ENCODE results near the gene BLM.

Gene BLM

GRCh38 chr15:90857337-90857736 lies 140.2 kb downstream of the BLM start:
- DNase-seq, result no peak

DNA sequence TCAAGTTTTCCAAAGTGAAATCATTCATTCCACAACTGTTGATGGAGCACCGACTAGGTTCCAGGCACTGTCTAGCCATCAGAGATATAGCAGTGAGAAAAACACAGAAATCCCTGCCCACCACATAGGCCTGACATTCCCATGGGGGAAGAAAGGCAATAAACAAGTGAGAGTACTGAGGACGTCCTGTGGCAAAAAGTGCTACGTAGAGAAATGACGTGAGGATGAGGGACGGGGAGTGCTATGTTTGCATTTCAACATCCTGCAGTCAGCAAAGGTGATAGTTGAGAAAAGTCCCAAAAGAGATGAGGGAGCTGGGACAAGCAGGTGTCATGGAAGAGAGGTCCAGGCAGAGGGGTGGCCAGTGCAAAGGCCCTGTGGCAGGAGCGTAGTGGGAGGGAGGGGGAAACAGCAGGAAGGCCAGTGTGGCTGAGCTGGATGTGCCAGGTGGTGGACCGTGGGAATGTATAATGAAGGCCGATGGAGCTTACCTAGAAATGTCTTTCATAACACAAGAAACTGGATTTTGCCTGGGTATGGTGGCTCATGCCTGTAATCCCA lies 140.8 kb downstream of the BLM start:
- no peak for DNase-seq

DNA sequence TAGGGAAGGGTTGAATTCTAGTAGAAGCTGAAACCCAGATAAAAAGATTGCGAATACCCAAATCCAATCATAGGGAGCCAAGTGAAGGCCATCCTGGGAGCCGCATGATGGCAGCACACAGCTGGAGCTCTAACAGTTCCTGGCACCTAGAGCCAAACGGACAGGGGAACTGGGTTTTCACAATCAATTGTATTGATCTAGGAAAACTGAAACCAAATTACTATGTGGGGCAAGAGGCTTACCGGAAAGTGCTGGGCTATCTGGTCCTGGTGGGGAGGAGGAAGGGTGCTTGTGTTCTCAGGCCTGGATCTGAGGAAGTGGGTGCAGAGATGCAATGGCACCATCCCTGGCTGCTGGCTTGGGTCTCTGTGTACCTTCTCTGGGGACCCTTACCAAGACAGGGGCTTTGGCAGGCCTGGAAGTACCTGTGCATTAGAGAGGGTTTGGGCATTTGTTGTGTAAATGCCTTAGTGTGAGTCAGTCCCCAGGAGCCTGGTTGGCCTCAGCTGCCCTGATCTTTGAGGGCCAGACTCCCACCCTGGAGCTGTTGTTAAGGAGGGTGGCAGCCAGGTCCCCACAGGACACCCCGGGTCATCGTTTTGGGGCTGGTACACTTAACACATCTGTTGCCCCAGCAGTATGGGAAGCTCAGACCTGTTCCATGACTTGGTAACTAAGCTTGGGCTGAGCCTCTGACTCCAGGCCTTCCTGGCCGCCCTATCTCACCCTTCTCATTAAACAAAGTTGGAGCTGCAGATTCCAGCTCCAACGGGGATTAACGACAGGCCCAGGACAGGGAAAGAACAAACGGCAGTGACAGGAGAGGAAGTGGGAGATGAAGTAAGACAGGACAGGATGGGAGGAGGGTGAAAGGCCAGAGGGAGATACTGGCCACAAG lies 142.3 kb downstream of the BLM start:
- DNase-seq, result no peak

DNA sequence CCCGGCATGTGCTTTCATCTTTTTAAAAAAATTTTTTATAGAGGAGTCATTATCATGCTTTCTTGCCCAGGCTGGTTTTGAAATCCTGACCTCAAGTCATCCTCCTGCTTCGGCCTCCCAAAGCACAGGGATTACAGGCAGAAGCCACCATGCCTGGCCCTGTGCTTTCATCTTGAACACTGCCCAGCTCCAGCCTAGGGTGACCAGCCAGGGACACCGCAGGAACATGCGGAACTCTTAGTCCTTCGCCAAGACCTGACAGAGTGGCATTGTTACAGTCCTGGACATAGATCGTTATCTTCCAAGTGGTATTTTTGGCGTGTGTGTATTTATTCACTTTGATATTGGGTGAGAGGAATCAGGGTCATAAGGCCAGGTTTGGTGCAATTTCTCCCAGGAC lies 143.3 kb downstream of the BLM start:
- DNase-seq, result no peak

GRCh38 chr15:90860942-90861675 lies 144.0 kb downstream of the BLM start:
- DNase-seq, result no peak

GRCh38 chr15:90862487-90862886 lies 145.3 kb downstream of the BLM start:
- DNase-seq, result no peak

GRCh38 chr15:90862964-90863778 lies 146.0 kb downstream of the BLM start:
- no peak for DNase-seq

GRCh38 chr15:90863987-90864386 lies 146.8 kb downstream of the BLM start:
- no peak for DNase-seq

- no peak for DNase-seq
Observed at GRCh38 chr15:90864507-90864906, 147.4 kb downstream of the BLM start.

- DNase-seq, result no peak
Observed at GRCh38 chr15:90865702-90866101, 148.6 kb downstream of the BLM start.

All from DMS79 (cell line).